Thymus (tissue), 11 donors: ENCODE results near the gene HAVCR1. TPM values are rescaled to one million over a fixed set of nuclear protein-coding genes. Genes with fewer than 3 reads are reported as not detected.

Experiments
- DNase-seq, 9 donors: peaks; one replicate each; pipeline ENCODE4 v3.0.0-alpha.2; 2013; ENCODE audit warnings: low spot score in 9 of 9, low read depth in 6 of 9, missing footprints in 1 of 9
- H3K27ac ChIP-seq, 2 donors: one replicate each; pipeline ENCODE4 v1.5.1; 2013; ENCODE audit warnings: control low read depth in 1 of 2, low read depth in 1 of 2, low read length in 1 of 2, mild to moderate bottlenecking in 1 of 2, moderate library complexity in 1 of 2
- H3K27me3 ChIP-seq, 2 donors: one replicate each; pipeline ENCODE4 v1.5.1; 2013; ENCODE audit warnings: low read length in 1 of 2; ENCODE audit not compliant: control insufficient read depth in 2 of 2, insufficient read depth in 1 of 2
- H3K36me3 ChIP-seq, 2 donors: one replicate each; pipeline ENCODE4 v1.5.1; 2013; ENCODE audit warnings: low read length in 1 of 2, mild to moderate bottlenecking in 1 of 2, moderate library complexity in 1 of 2; ENCODE audit not compliant: control insufficient read depth in 2 of 2, insufficient read depth in 2 of 2
- H3K4me1 ChIP-seq, 2 donors: one replicate each; pipeline ENCODE4 v1.5.1; 2013; ENCODE audit warnings: low read length in 2 of 2; ENCODE audit not compliant: control insufficient read depth in 2 of 2, insufficient read depth in 2 of 2
- H3K4me3 ChIP-seq, 2 donors: one replicate each; pipeline ENCODE4 v1.5.1; 2013; ENCODE audit warnings: low read length in 2 of 2, control low read depth in 1 of 2, mild to moderate bottlenecking in 1 of 2
- H3K9me3 ChIP-seq, 2 donors: one replicate each; pipeline ENCODE4 v1.5.1; 2013; ENCODE audit warnings: low read length in 1 of 2, mild to moderate bottlenecking in 1 of 2; ENCODE audit not compliant: control insufficient read depth in 2 of 2, insufficient read depth in 1 of 2
- WGBS: extraction: QIAGEN DNeasy Blood & Tissue Kit; methylation state at CpG from one replicate; pipeline ENCODE4 v1.1.7; 2013; 5-methylcytosine and 5-hydroxymethylcytosine counted together
- polyA plus RNA-seq: library from polyadenylated mRNA; stranded (reverse); fragments of 200-250 nt; gene quantifications from one replicate; pipeline ENCODE4 v1.2.3, GENCODE V29; 2013
- total RNA-seq: library from RNA; stranded (reverse); fragments of 120-200 nt; gene quantifications from one replicate; pipeline ENCODE4 v1.2.4, GENCODE V29; 2013
- donor health status: healthy.

The HAVCR1 gene
- total and polyA plus RNA-seq, 2 donors, result 0.07 to 0.14 TPM

DNA sequence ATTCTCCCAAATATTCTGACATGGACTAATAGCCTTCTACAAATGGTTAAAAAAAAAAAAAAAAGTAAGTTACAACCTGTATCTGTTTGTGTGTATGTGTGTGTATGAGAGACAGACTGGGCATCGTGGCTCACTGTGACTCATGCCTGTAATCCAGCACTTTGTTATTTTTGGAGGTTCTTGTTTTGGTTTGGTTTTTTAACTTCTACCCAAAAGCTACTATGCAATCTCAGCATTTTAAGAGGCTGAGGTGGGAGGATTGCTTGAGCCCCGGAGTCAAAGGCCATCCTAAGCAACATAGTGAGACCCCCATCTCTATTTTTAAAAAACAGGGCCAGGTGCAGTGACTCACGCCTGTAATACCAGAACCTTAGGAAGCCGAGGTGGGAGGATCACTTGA is 17.6 kb upstream of the HAVCR1 start:
- Histone ChIP-seq H3K4me1 (no peaks in the 10 kb centered on the region), H3K36me3 (no peaks in the 10 kb centered on the region), H3K9me3 (no peaks in the 10 kb centered on the region), H3K27me3 (no peaks in the 10 kb centered on the region), H3K4me3 (no peak overlapping the region), H3K27ac (no peak overlapping the region)
- 87% methylated on average over 4 of the region's 4 CpGs for WGBS
- DNase-seq, result no peak

DNA sequence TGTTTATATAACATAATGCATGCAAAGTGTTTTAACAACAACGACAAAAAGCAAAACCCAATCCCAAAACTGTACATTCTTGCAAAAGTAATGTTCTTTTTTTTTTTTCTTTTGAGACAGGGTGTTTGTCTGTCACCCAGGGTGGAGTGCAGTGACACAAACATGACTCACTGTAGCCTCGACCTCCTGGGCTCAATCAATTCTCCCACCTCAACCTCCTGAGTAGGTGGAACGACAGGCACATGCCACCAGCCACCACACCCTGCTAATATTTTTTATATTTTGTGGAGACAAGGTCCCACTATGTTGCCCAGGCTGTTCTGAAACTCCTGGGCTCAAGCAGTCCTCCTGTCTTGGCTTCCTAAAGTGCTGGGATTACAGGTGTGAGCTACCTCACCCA is 13.6 kb upstream of the HAVCR1 start:
- H3K4me3 ChIP-seq, result no peak overlapping the region
- no peak for DNase-seq
- H3K9me3 ChIP-seq, result no peaks in the 10 kb centered on the region
- WGBS, result 83% methylated on average over 3 of the region's 3 CpGs
- no peaks in the 10 kb centered on the region for H3K27me3 ChIP-seq
- H3K4me1 ChIP-seq, result no peaks in the 10 kb centered on the region
- H3K27ac ChIP-seq, result no peak overlapping the region
- no peaks in the 10 kb centered on the region for H3K36me3 ChIP-seq

DNA sequence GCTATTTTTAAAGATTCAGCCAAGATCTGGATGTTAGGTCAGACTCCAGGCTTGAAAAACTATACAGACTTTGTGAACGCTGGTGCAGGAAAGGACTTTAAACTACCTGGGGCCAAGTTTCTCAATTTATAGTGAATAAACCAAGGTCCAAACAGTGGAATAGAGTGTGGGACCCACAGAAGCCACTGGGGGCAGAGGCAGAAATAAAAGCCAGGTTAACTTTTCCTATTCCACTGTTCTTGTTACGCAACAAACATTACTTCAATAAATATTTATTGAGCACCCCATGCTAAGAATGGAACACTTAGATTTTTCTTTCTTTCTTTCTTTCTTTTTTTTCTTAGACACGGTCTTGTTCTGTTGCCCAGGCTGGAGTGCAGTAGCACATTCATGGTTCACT is 11.0 kb upstream of the HAVCR1 start:
- Histone ChIP-seq H3K4me1 (no peaks in the 10 kb centered on the region), H3K27me3 (no peaks in the 10 kb centered on the region), H3K4me3 (no peak overlapping the region), H3K27ac (no peak overlapping the region), H3K9me3 (no peaks in the 10 kb centered on the region), H3K36me3 (no peaks in the 10 kb centered on the region)
- 94% methylated on average over 3 of the region's 3 CpGs for WGBS
- DNase-seq, result no peak

- DNase-seq, result no peak
- no peaks in the 10 kb centered on the region for H3K36me3 ChIP-seq
- no peaks in the 10 kb centered on the region for H3K9me3 ChIP-seq
- 95% methylated on average over 5 of the region's 5 CpGs for WGBS
- H3K4me3 ChIP-seq, result no peak overlapping the region
- H3K27ac ChIP-seq, result no peak overlapping the region
- H3K4me1 ChIP-seq, result no peaks in the 10 kb centered on the region
- H3K27me3 ChIP-seq, result no peaks in the 10 kb centered on the region
Observed at GRCh38 chr5:157068785-157069184, 9.9 kb upstream of the HAVCR1 start.

- WGBS, result 97% methylated on average over 5 of the region's 5 CpGs
Observed at GRCh38 chr5:157068339-157068738, 9.4 kb upstream of the HAVCR1 start.

DNA sequence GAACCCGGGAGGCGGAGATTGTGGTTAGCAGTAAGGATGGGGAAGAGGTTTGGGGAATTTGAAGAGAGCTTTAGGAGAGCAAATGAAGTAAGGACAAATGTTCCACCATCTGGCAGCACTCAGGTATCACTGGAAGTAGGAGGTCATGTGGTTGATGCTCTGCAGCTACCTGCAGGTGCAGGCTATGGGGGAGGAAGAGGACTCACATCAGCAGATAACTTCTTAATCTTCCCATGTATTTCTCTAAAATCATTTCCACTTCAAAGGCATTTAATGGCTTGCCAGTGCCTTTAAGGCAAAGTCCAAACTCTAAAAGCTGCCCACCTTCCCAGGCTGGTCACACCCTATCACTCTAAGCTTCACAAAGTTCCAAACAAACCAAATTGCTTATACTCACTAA is 8.1 kb upstream of the HAVCR1 start:
- no peaks in the 10 kb centered on the region for H3K36me3 ChIP-seq
- no peaks in the 10 kb centered on the region for H3K4me1 ChIP-seq
- H3K9me3 ChIP-seq, result no peaks in the 10 kb centered on the region
- no peaks in the 10 kb centered on the region for H3K27me3 ChIP-seq
- 71% methylated on average over 2 of the region's 2 CpGs for WGBS
- no peak for DNase-seq
- H3K4me3 ChIP-seq, result no peak overlapping the region
- H3K27ac ChIP-seq, result no peak overlapping the region

More at GRCh38 chr5:157068339-157068738, 9.4 kb upstream of the HAVCR1 start:
- H3K4me1 ChIP-seq, result no peaks in the 10 kb centered on the region
- no peak overlapping the region for H3K4me3 ChIP-seq
- no peaks in the 10 kb centered on the region for H3K9me3 ChIP-seq
- no peak for DNase-seq
- no peaks in the 10 kb centered on the region for H3K27me3 ChIP-seq
- no peak overlapping the region for H3K27ac ChIP-seq
- H3K36me3 ChIP-seq, result no peaks in the 10 kb centered on the region

DNA sequence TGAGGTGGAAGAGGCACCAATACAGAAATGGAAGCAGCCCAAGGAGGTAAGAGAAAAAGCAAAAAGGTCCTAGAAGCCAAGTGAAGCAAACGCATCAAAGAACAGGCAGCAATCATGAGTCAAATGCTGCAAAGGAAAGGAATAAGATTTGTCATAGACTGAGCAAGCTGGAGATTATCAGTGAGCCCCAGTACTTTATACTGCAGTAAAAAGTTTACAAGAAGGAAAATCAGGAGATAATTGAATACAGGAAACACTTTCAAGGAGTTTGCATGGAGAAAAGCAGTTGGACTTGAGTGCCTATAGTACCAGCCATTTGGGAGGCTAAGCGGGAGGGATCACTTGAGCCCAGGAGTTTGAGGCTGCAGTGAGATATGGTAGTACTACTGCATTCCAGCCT is 7.2 kb upstream of the HAVCR1 start:
- H3K36me3 ChIP-seq, result no peaks in the 10 kb centered on the region
- no peaks in the 10 kb centered on the region for H3K4me1 ChIP-seq
- WGBS, result 97% methylated on average over 2 of the region's 2 CpGs
- no peaks in the 10 kb centered on the region for H3K9me3 ChIP-seq
- H3K4me3 ChIP-seq, result no peak overlapping the region
- H3K27ac ChIP-seq, result no peak overlapping the region
- no peaks in the 10 kb centered on the region for H3K27me3 ChIP-seq
- no peak for DNase-seq

GRCh38 chr5:157063776-157064430 is 5.0 kb upstream of the HAVCR1 start:
- Histone ChIP-seq H3K27me3 (no peaks in the 10 kb centered on the region), H3K4me3 (no peak overlapping the region), H3K4me1 (no peaks in the 10 kb centered on the region), H3K9me3 (no peaks in the 10 kb centered on the region), H3K27ac (no peak overlapping the region), H3K36me3 (no peaks in the 10 kb centered on the region)
- 96% methylated on average over 4 of the region's 4 CpGs for WGBS
- no peak for DNase-seq

- Histone ChIP-seq H3K36me3 (no peaks in the 10 kb centered on the region), H3K27me3 (no peaks in the 10 kb centered on the region), H3K4me3 (no peak overlapping the region), H3K9me3 (no peaks in the 10 kb centered on the region), H3K27ac (no peak overlapping the region), H3K4me1 (no peaks in the 10 kb centered on the region)
- 97% methylated on average over 3 of the region's 3 CpGs for WGBS
- DNase-seq, result no peak
Observed at GRCh38 chr5:157059891-157060290, 975 bp upstream of the HAVCR1 start.
